ENCODE measurements around the gene EP300.
"Not testable (repeated sequence)": the region's sequence is repeated elsewhere in the genome, so short reads cannot be mapped to it uniquely, and the experiment has no call there.

- TF ChIP-seq CTCF, EZH2 (IDR thresholded peaks at IDR 0.05): not testable (repeated sequence)
Measured at GRCh38 chr22:41045575-41045974, 46.8 kb upstream of the EP300 start.

Measured in neural progenitor cell (in vitro differentiated cells).